HCEC 1CT (cell line): ENCODE measurements around the gene NHS.
"Not testable (repeated sequence)": the region's sequence is repeated elsewhere in the genome, so short reads cannot be mapped to it uniquely, and the experiment has no call there.

Experiments
- DNase-seq: peaks from one replicate; pipeline ENCODE4 v3.0.0-alpha.2; 2017

Gene NHS

GRCh38 chrX:17553961-17554482, 179.0 kb downstream of the NHS start:
- DNase-seq: no peak

DNA sequence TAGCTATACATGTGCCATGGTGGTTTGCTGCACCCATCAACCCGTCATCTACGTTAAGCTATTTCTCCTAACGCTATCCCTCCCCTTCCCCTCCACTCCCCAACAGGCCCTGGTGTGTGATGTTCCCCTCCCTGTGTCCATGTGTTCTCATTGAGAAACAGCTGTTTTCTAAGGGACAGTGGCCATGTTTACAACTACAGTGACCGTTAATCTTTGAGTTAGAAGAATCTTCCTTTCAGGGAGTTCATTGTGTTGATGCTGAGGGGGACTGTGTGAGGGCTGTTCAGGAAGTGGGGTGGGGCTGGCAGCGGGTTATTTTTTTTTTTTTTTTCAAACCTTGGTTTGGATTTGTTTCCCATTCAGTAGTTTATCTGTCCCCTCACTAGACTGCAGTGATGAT, 179.9 kb downstream of the NHS start:
- DNase-seq: no peak

DNA sequence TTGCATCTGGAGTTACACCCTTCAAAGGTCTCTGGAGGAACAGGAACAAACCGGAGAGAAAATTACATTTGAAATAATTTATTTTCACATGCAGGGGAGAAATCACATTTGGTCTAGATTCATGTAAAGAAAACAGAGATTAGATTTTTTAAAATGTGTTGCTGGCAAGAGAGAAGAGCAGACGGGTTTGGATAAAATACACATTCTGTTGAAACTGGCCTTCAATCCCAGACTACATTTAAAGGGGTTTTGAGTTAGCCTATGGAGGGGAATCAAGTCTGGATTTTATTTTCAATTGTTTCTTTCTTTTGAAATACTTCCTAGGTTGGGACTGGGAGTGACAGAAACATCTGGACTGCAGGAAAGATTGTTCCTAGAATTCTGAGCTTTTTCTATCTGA, 180.8 kb downstream of the NHS start:
- no peak for DNase-seq

DNA sequence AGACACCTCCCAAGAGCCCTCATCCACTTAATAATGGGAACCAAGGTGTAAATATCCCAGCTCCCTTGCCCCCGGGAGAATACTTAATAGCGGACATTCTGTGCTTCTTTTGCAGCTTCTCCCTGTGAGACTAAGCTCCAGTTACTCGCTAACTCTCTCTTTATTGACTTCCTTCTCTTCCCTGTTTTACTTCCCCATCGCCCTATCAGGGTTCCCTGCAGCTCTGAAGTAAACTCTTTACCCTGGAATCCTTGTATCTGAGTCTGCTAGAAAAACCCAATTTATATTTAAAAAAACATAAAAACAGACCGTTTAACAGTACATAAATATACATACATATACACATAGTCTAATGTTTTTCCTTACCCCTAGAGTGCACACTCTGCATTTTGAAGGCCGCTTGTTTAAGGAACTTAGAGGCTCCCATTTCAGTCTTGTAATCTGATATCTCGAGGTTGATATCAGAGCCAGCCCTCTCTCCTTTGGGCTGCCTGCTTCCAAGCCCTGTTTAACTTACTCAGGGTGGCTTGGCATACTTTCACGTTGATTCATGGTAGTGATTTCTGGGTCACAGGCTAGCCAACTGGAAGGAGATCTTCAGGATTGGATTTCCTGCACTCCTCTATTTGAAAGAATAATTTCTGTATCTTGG, 184.9 kb downstream of the NHS start:
- peak; percentile 83 for DNase-seq

DNA sequence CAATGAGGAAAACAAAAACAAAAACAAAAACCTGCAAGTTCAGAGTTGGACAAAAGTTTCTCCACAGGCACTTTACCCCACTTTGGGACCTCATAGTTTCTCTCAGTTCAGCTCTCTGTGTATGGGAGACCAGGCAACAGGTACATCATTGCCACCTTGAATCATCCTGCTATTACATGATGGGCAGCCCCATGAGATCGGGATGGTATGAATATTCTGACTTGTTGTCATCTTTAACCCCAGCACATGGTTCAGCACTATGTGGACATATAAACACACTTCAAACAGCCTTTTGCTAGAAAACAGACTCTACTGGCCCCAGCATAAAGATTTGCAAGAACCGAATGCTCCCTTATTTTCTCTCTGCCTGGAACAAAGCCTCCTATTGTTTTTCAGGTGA, 185.4 kb downstream of the NHS start:
- no peak for DNase-seq

DNA sequence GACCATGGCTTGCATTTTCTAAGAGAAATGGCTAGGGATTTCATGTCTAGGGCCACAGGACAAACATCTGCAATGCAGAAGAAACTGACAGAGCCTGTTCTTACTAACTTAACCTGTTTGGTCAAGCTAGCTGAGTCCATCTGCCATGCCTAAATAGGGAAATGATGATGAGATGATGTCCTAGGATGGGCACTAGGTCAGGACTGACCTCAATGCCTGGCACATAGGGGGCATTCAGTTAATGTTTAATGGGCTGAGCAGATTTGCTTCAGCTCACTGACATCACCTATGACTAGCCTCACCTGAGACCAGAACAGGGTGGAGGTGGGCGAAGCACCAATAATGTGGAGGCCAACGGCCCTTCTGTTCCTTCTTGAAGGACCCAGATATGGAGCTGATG, 188.1 kb downstream of the NHS start:
- DNase-seq: no peak

DNA sequence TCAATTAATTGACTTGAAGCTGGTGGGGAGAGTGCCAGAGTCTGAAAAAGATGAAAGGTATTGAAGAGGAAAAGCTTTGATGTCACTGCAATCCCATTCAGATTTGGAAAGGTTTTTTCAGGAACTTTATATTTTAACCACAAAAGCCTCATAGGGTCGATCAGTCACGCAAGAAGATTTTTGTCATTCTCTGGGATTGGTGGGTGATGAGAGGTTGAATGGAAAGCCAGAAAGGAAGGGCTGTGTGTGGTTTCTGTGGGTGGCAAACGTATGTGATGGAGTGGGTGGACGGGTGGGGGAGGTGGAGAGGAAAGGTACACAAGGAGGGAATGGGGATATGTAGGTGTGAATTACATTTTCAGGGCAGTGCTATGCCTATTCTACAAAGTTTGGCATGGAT, 188.5 kb downstream of the NHS start:
- no peak for DNase-seq

DNA sequence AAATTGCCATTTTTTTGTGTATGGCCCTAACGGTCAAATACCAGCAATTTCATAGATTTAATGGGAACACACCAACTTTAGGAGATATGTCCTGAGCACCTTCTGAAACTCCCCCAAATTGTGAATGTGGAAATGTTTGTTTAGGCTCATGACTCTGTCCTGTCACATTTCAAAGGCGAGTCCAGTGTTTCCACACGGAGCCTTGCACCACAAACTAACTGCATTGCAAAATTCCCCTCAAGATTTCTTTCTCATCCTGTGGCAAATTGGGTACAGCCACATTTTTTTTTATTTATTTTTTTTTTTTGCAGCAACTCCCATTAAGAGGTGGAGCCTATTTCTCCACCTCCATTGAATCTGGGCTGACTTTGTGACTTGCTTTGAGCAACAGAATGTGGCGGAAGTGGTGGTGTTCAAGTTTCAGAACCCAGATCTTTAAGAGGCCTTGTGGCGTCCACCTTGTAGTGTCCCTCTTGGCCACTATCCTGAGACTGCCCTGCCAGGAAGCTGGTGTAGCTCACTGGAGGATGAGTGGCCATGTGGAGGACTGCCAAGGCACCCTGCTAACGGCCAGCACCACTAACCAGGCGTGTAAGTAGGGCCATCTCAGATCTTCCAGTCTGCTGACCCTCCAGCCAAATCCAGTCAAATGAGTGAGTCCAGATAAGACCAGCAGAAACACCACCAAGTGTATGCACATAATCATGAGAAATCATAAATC, 189.8 kb downstream of the NHS start:
- DNase-seq: no peak

GRCh38 chrX:17566740-17567139, 191.7 kb downstream of the NHS start:
- no peak for DNase-seq

- no peak for DNase-seq
Observed at GRCh38 chrX:17567187-17567586, 192.2 kb downstream of the NHS start.

DNA sequence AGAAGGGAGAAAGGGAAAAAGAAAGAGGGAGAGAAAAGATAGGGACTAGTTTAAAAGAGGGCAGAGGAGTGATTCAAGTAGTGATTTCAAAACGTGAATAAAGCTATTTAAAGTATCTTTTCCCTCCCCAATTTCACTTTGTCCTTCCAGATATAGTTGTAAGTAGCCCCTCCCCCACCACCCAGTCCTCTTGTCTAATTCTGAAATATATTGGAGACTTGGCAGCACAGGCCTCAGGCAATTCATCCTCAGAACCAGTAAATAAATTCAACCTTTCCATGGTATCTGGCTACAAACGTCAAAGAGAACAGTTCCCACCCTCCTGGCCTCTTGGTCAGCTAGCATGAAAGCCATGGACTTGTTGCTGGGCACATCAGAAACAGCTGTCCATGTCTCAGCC, 192.8 kb downstream of the NHS start:
- no peak for DNase-seq

GRCh38 chrX:17568804-17569203, 193.8 kb downstream of the NHS start:
- DNase-seq: not testable (repeated sequence)

DNA sequence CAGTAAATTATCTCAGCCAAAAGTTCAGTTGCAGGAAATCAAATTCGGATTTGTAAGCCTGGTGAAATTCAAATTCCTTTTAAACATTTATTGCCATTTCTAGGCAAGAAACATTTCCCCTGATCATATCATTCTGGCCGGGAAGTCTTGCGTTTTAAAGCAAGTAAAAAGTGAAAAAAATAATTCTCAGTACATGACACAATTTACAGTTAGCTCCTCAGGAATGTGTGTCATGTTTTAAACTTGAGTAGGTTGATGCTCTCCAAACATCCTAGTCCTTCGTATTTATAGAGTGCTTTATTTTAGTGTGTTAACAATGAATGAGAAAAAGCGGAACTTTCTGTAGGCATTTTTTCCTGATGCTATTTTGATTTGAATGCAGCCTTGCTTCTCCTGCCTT, 204.0 kb downstream of the NHS start:
- DNase-seq: no peak

DNA sequence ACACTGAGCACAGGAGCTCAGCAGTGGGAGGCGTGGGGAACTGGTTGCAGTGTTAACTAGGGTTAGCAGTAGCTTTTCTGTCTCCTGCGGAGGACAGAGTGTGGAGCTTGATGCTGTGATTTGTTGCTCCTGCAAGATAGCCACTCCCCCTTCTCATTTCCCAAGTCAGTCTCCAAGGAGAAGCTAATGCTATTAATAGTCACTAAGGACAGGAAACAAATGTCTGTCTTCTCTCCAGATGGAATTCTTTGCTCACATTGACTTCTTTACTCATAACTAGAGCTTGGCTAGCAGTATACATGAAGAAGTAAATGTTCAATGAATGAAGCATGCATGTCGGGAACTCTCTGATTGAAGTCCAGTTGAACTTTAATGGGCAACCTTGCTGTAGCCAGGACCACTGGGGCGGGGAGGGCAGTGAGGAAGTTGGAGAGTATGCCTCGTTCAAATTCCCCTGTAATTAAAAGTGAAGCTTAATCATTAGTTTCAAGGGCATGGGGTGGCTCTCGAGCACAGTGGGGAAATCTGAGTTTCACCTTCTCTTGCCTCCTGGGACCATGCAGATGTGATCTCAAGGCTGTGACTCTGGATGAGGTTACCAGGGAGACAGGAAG, 205.6 kb downstream of the NHS start:
- DNase-seq: peak; percentile 57

- DNase-seq: no peak
Observed at GRCh38 chrX:17581641-17582040, 206.6 kb downstream of the NHS start.

GRCh38 chrX:17584248-17584681, 209.3 kb downstream of the NHS start:
- peak; percentile 55 for DNase-seq

GRCh38 chrX:17585006-17585405, 210.0 kb downstream of the NHS start:
- DNase-seq: no peak

DNA sequence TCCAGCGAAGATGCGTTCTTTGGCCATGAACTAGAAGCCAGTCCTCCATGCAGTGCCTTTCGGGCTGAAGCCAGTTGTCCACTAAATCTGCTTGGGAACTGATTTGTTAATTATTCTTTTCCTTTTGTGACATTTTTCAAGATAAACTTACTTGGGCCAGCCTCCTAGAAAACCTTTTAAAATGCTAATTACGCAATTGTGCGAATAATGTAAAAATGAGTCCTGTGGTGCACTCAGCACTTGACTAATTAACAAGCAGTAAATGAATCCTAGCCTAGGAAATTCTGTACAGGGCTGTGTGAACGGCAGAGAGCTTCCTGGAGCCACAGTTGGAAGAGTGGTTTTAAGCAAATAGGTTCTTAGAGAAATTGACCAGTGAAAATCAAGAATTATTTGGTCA, 212.4 kb downstream of the NHS start:
- no peak for DNase-seq

GRCh38 chrX:17588303-17588702, 213.3 kb downstream of the NHS start:
- DNase-seq: no peak

DNA sequence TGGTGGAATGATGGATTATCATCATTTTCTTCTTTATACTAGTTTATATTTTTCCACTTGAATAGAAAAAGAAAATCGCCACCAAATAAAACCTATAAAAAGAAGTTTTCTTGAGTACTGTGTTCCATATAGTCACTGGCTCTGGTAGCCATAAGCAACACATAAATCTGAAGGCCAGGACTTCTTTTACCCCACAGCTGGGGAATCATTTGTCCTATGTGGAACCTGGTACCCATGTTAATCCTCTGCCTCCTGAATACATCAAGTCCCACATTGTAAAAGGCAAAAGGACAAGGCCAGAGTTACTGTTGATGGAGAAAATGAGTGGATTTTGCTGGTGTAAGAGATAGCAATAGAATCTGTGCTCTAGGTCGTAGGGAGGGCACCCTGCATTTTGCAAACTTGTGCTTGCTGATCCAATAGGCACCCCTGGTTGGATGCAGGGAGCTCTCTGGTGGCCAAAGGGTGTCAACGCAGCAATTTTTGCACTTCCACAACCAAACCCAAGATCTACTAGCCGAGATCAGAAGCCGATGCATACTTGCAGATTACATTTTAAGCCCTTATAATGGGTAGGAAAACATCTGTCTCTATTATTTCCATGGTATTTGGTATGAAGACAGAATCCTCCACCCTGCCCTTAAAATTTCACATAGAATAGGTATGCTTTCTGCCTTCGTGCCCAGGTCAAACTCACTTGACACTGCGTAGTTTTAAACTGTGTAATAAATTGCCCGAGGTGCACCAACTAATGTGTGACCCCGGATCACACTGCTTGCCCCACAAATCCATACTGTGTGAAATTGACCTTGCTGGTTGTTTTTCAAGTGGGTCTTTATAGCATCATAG, 216.1 kb downstream of the NHS start:
- peak; percentile 63 for DNase-seq

GRCh38 chrX:17591741-17592110, 216.7 kb downstream of the NHS start:
- peak; percentile 51 for DNase-seq

- DNase-seq: peak; percentile 17
Observed at GRCh38 chrX:17592117-17592516, 217.1 kb downstream of the NHS start.

- no peak for DNase-seq
Observed at GRCh38 chrX:17594693-17595092, 219.7 kb downstream of the NHS start.
